H1 (cell line): ENCODE results near the gene MAP3K1. TPM values are rescaled to one million over a fixed set of nuclear protein-coding genes. Genes with fewer than 3 reads are reported as not detected.

Experiments used
- ASH2L ChIP-seq: fragments of 200-600, 300-600 bp; sonication (generic); IDR thresholded peaks from one replicate; pipeline ENCODE4 v1.7.1; 2017; ENCODE audit warnings: low read length
- BCL11A ChIP-seq, 2 experiments: IDR thresholded peaks; one replicate each; pipeline ENCODE4 v1.6.1; 2011; ENCODE audit warnings: low read depth in 2 of 2, low read length in 2 of 2, mild to moderate bottlenecking in 2 of 2
- CBX8 ChIP-seq: fragments of 300-800, 300-1000 bp; sonication (generic); IDR thresholded peaks from 2 replicates; pipeline ENCODE4 v1.7.1; 2016; ENCODE audit warnings: low read depth, low read length, borderline replicate concordance
- CHD2 ChIP-seq: IDR thresholded peaks from 2 replicates; pipeline ENCODE4 v1.6.1; 2012; ENCODE audit warnings: low read length, improper control_type of control experiment
- EGR1 ChIP-seq: IDR thresholded peaks from 2 replicates; pipeline ENCODE4 v1.6.1; 2011; ENCODE audit warnings: low read depth, low read length, borderline replicate concordance
- EZH2 ChIP-seq: fragments of 200-600 bp; sonication (generic); IDR thresholded peaks from 2 replicates; pipeline ENCODE4 v1.7.1; 2012; ENCODE audit warnings: low read depth, mild to moderate bottlenecking, moderate library complexity, low read length, inconsistent platforms; ENCODE audit not compliant: severe bottlenecking
- GABPA ChIP-seq: IDR thresholded peaks from 2 replicates; pipeline ENCODE4 v1.6.1; 2011; ENCODE audit warnings: mild to moderate bottlenecking, low read length, moderate library complexity, borderline replicate concordance; ENCODE audit not compliant: insufficient read depth
- JUN ChIP-seq: IDR thresholded peaks from 2 replicates; pipeline ENCODE4 v1.6.1; 2011; ENCODE audit warnings: low read depth, mild to moderate bottlenecking, improper control_type of control experiment, low read length
- KDM4A ChIP-seq: IDR thresholded peaks from one replicate; pipeline ENCODE4 v1.7.1; 2012; ENCODE audit warnings: low read depth, mild to moderate bottlenecking, moderate library complexity, low read length, inconsistent platforms; ENCODE audit not compliant: severe bottlenecking
- PHF8 ChIP-seq: fragments of 200-600 bp; sonication (generic); conservative IDR thresholded peaks from 2 replicates; pipeline ENCODE4 v1.7.1; 2012; ENCODE audit warnings: low read depth, mild to moderate bottlenecking, inconsistent platforms, low read length, moderate library complexity
- RBBP5 ChIP-seq: IDR thresholded peaks from 2 replicates; pipeline ENCODE4 v1.7.1; 2012; ENCODE audit warnings: low read depth, mild to moderate bottlenecking, inconsistent platforms, low read length, moderate library complexity, borderline replicate concordance
- RFX5 ChIP-seq: IDR thresholded peaks from 2 replicates; pipeline ENCODE4 v1.6.1; 2011; ENCODE audit warnings: low read depth, low read length, improper control_type of control experiment, borderline replicate concordance
- SUZ12 ChIP-seq: fragments of 200-600 bp; sonication (generic); IDR thresholded peaks from 2 replicates; pipeline ENCODE4 v1.6.1; 2012; ENCODE audit warnings: mild to moderate bottlenecking, inconsistent platforms, low read length, moderate library complexity, mixed read lengths
- TAF1 ChIP-seq: IDR thresholded peaks from 2 replicates; pipeline ENCODE4 v1.6.1; 2011; ENCODE audit warnings: mild to moderate bottlenecking, low read depth, low read length
- TEAD4 ChIP-seq: IDR thresholded peaks from 2 replicates; pipeline ENCODE4 v1.6.1; 2012; ENCODE audit warnings: low read depth, low read length, inconsistent platforms, mixed read lengths
- ZNF274 ChIP-seq: IDR thresholded peaks from 2 replicates; pipeline ENCODE4 v1.7.0; 2012; ENCODE audit warnings: low read length, borderline replicate concordance; ENCODE audit errors: extremely low read depth
- polyA plus RNA-seq, 7 experiments: library from polyadenylated mRNA; depleted of rRNA in 3 of 7; stranded (reverse) in 5 of 7; unstranded in 2 of 7; fragments of >200 nt in 5 of 7; fragments of 200-250 nt in 2 of 7; gene quantifications; 1 replicate in 5 of 7; 2 replicates in 1 of 7; 4 replicates in 1 of 7; pipeline versions ENCODE4 v1.2.1 to v1.2.3, GENCODE V29; 2011 to 2013; ENCODE audit warnings: missing spikeins in 2 of 7, mixed read lengths in 2 of 7
- total RNA-seq: library from RNA; stranded (reverse); fragmentation: NEBNext Ultra II Directional; extraction: Animal tissue kit (Norgen Biotek cat#: 25700); gene quantifications from 2 replicates; pipeline ENCODE4 v1.2.1, GENCODE V29; 2021
- TF ChIP-seq, protein P1 (sequence below), 3 experiments: IDR thresholded peaks; 1 replicate in 2 of 3; 2 replicates in 1 of 3; pipeline versions ENCODE4 v1.5.1 to v1.6.1; 2011; ENCODE audit warnings: low read length in 3 of 3, mild to moderate bottlenecking in 3 of 3, inconsistent platforms in 2 of 3, low read depth in 1 of 3, moderate library complexity in 1 of 3; ENCODE audit not compliant: insufficient read depth in 1 of 3; ENCODE audit errors: control extremely low read depth in 1 of 3

Gene MAP3K1
- total and polyA plus RNA-seq, 2 of the 8 experiments (the other 6 are each of a cell fraction or from before 2014, with no cell fraction given): 3.9 to 11.8 TPM

DNA sequence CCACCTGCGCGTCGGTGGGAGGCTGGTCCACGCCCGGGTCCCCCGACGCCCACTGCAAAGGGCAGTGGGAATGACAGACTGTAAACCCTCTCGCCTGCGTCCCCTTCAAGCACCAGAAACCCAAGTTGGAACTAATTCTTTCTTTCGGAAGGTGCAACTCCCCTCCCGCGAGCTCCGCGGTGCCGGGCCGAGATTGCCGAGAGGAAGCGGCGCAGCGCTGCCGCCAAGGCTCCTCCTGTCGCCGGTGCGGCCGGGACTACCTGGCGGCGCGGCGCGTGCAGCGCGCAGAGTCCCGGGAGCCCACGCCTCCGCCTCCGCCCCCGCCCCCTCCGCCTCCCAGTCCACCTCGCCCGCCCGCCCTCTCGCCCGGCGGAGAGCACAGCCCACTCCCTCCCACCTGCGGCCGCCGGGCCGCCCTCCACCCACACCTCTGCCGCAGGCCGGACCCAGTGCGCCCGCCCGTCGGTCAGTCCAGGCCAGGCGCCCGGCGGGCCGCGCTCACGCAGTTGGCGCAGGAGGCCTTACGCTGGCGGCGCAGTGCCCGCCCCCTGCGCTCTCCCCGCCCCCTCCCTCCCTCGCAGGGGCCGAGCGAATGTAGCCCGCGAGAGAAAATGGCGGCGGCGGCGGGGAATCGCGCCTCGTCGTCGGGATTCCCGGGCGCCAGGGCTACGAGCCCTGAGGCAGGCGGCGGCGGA lies at the start of gene MAP3K1 (continued):
- TF ChIP-seq TEAD4 (peak; percentile 1; the same call in 1 of the 2 replicates), BCL11A (IDR thresholded peaks at IDR 0.05; ENCODE audit: low read depth in 2 of 2, low read length in 2 of 2) (no peak), EZH2 (no peak), RFX5 (no peak), PHF8 (no peak; the same call in 1 of the 2 replicates), RBBP5 (no peak), KDM4A (peak; percentile 60), JUN (no peak), EGR1 (0 out of 2 replicates have a peak, but pooled peaks have one; percentile 19), ASH2L (peak; percentile 12), TAF1 (peak; percentile 44; the same call in 1 of the 2 replicates), CHD2 (peak; percentile 44; the same call in 1 of the 2 replicates), ZNF274 (no peak), SUZ12 (no peak), CBX8 (no peak), GABPA (no peak)
- TF ChIP-seq, protein P1, sequence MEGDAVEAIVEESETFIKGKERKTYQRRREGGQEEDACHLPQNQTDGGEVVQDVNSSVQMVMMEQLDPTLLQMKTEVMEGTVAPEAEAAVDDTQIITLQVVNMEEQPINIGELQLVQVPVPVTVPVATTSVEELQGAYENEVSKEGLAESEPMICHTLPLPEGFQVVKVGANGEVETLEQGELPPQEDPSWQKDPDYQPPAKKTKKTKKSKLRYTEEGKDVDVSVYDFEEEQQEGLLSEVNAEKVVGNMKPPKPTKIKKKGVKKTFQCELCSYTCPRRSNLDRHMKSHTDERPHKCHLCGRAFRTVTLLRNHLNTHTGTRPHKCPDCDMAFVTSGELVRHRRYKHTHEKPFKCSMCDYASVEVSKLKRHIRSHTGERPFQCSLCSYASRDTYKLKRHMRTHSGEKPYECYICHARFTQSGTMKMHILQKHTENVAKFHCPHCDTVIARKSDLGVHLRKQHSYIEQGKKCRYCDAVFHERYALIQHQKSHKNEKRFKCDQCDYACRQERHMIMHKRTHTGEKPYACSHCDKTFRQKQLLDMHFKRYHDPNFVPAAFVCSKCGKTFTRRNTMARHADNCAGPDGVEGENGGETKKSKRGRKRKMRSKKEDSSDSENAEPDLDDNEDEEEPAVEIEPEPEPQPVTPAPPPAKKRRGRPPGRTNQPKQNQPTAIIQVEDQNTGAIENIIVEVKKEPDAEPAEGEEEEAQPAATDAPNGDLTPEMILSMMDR (IDR thresholded peaks at IDR 0.05; ENCODE audit: control extremely low read depth in 1 of 3, insufficient read depth in 1 of 3, low read depth in 1 of 3, low read length in 3 of 3): no peak
